Lower leg skin (tissue), 3 donors: ENCODE measurements around the gene NR2F1.

ENCODE experiments used
- POLR2A ChIP-seq, 2 donors: fragments of 450-650 bp; IDR thresholded peaks; one replicate each; pipeline ENCODE4 v1.6.1; 2016 to 2017; ENCODE audit warnings: antibody characterized with exemption in 2 of 2, mild to moderate bottlenecking in 1 of 2, moderate library complexity in 1 of 2
- TF ChIP-seq, protein P1 (sequence below), 3 donors: fragments of 450-650 bp; IDR thresholded peaks; one replicate each; pipeline ENCODE4 v1.5.1; 2016; ENCODE audit warnings: antibody characterized with exemption in 3 of 3, mild to moderate bottlenecking in 3 of 3, moderate library complexity in 2 of 3

DNA sequence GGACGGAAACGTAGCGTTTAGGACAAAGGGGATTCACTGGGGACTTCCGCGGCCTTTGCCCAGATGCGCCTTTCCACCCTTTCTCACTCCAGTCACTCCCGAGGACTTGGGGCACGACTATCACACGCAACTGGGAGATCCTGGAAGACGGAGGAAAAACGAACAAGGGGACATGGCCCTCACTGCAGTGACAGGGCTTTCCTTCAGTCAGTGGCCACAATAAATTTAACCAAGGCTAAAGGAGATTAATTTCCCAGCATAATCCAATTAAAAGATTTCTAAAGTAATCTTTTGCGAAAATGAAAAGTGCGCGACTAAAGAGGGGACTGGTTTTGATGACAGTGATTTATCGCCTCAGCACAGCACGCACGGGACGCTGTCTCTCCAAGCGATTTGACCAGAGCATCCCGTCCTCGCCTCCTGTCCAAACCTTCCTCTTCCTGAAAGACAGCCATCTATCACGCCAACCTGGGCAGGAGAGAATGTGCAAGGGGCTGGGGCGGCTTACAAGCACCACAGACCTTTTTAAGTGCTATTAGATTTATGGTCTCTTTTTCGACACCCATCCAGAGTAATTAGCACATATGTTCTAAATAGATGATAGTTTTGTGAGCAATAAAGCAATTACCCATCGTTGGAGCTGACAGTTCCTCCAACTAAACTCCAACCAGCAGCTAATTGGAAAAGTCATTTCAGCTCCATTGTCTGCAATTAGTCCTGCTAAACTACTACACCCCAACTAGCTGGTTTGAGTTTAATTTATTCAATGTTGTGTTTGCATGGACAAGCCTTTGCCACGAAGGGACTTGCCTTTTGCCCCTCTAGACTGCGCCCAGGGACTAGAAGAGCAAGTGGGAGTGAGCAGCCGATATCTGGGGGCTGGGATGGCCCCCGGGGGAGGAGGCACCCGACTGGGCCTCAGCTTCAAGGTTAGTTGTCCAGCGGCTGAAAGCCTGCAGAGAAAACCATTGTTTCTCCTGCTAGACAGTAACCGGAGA, 9.4 kb upstream of the NR2F1 start:
- TF ChIP-seq, protein P1, sequence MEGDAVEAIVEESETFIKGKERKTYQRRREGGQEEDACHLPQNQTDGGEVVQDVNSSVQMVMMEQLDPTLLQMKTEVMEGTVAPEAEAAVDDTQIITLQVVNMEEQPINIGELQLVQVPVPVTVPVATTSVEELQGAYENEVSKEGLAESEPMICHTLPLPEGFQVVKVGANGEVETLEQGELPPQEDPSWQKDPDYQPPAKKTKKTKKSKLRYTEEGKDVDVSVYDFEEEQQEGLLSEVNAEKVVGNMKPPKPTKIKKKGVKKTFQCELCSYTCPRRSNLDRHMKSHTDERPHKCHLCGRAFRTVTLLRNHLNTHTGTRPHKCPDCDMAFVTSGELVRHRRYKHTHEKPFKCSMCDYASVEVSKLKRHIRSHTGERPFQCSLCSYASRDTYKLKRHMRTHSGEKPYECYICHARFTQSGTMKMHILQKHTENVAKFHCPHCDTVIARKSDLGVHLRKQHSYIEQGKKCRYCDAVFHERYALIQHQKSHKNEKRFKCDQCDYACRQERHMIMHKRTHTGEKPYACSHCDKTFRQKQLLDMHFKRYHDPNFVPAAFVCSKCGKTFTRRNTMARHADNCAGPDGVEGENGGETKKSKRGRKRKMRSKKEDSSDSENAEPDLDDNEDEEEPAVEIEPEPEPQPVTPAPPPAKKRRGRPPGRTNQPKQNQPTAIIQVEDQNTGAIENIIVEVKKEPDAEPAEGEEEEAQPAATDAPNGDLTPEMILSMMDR (IDR thresholded peaks at IDR 0.05): no peak
- no peak for TF ChIP-seq POLR2A (IDR thresholded peaks at IDR 0.05)
